H1 (cell line): ENCODE data around the gene ABCA13. TPM values are rescaled to one million over a fixed set of nuclear protein-coding genes. Genes with fewer than 3 reads are reported as not detected.

Experiments used
- CTCF ChIA-PET: fragments of 300-600 bp; sonication (Branson Sonifier 250); formaldehyde crosslinking; loops from one replicate; lab custom pipeline; 2021; ENCODE audit not compliant: partially characterized antibody; lab: Charles Lee
- POLR2A ChIA-PET: fragments of 300-600 bp; sonication (Branson Sonifier 250); formaldehyde crosslinking; loops from one replicate; lab custom pipeline; 2021; ENCODE audit warnings: inconsistent platforms; ENCODE audit not compliant: partially characterized antibody; lab: Charles Lee
- DNase-seq, 2 experiments: peaks; one replicate each; pipeline versions ENCODE4 v3.0.0 to v3.0.0-alpha.2; 2010 to 2022; ENCODE audit warnings: low spot score in 2 of 2, low read depth in 1 of 2, mixed read lengths in 1 of 2
- FAIRE-seq: peaks from 2 replicates; lab custom pipeline; 2011; peaks lifted over from hg19 to GRCh38; lab: Jason Lieb, UNC
- H2AFZ ChIP-seq: 2 replicates; pipeline ENCODE4 v1.8.1; 2012; ENCODE audit warnings: low read length, inconsistent platforms
- H2AK5ac ChIP-seq: 2 replicates; pipeline ENCODE4 v1.6.1; 2013; ENCODE audit warnings: low read depth, low read length
- H2BK120ac ChIP-seq: replicated peaks from 2 replicates; pipeline ENCODE3; 2013; ENCODE audit warnings: low read depth, low read length, inconsistent platforms
- H2BK12ac ChIP-seq: 2 replicates; pipeline ENCODE4 v1.6.1; 2013; ENCODE audit warnings: low read depth, low read length
- H2BK15ac ChIP-seq: 2 replicates; pipeline ENCODE4 v1.6.1; 2013; ENCODE audit warnings: low read length
- H2BK20ac ChIP-seq: 2 replicates; pipeline ENCODE4 v1.6.1; 2013; ENCODE audit warnings: low read length
- H2BK5ac ChIP-seq: 2 replicates; pipeline ENCODE4 v1.6.1; 2013; ENCODE audit warnings: low read depth, low read length
- H3K14ac ChIP-seq: 2 replicates; pipeline ENCODE4 v1.6.1; 2013; ENCODE audit warnings: inconsistent platforms; ENCODE audit not compliant: insufficient read length
- H3K18ac ChIP-seq: 2 replicates; pipeline ENCODE4 v1.6.1; 2013; ENCODE audit warnings: low read length; ENCODE audit errors: extremely low read depth
- H3K23ac ChIP-seq: 2 replicates; pipeline ENCODE4 v1.6.1; 2013; ENCODE audit warnings: inconsistent platforms; ENCODE audit not compliant: insufficient read length
- H3K23me2 ChIP-seq: 2 replicates; pipeline ENCODE4 v1.6.1; 2013; ENCODE audit warnings: low read depth, low read length
- H3K27ac ChIP-seq: 2 replicates; pipeline ENCODE4 v1.6.1; 2011; ENCODE audit warnings: low read depth, low read length, inconsistent platforms
- H3K27me3 ChIP-seq, 4 experiments: replicated peaks in 1 of 4; 1 replicate in 1 of 4; 2 replicates in 3 of 4; pipeline versions ENCODE4 v1.6.1 to v1.8.1; 2011 to 2013; ENCODE audit warnings: low read length in 3 of 4, mild to moderate bottlenecking in 3 of 4, inconsistent platforms in 2 of 4, mixed read lengths in 2 of 4, moderate library complexity in 1 of 4; ENCODE audit not compliant: control insufficient read depth in 3 of 4, insufficient read depth in 3 of 4; ENCODE audit errors: extremely low read depth in 1 of 4
- H3K36me3 ChIP-seq, 4 experiments: 2 replicates each; pipeline versions ENCODE4 v1.6.1 to v1.8.1; 2011 to 2013; ENCODE audit warnings: mild to moderate bottlenecking in 4 of 4, low read length in 3 of 4, moderate library complexity in 2 of 4, control low read depth in 1 of 4, inconsistent platforms in 1 of 4; ENCODE audit not compliant: insufficient read depth in 4 of 4, control insufficient read depth in 2 of 4
- H3K4ac ChIP-seq: replicated peaks from 2 replicates; pipeline ENCODE3; 2013; ENCODE audit warnings: low read length, low read depth, mixed read lengths, inconsistent platforms; ENCODE audit not compliant: insufficient read length
- H3K4me1 ChIP-seq, 4 experiments: replicated peaks in 1 of 4; 1 replicate in 1 of 4; 2 replicates in 3 of 4; pipeline versions ENCODE4 v1.6.1 to v1.8.1; 2011 to 2013; ENCODE audit warnings: low read length in 3 of 4, inconsistent platforms in 2 of 4, mixed read lengths in 1 of 4; ENCODE audit not compliant: insufficient read depth in 4 of 4, control insufficient read depth in 3 of 4
- H3K4me2 ChIP-seq, 2 experiments: 2 replicates each; pipeline versions ENCODE4 v1.6.1 to v1.8.1; 2011 to 2013; ENCODE audit warnings: low read depth in 2 of 2, low read length in 2 of 2, control low read depth in 1 of 2, inconsistent platforms in 1 of 2, mild to moderate bottlenecking in 1 of 2; ENCODE audit not compliant: insufficient read depth in 1 of 2
- H3K4me3 ChIP-seq, 4 experiments: fragments of 200-600, 300-600 bp in 1 of 4; sonication (generic), shearing (Covaris generic), sonication (Bioruptor Twin) in 1 of 4; 2 replicates each; pipeline versions ENCODE4 v1.5.1 to v1.8.1; 2011 to 2016; ENCODE audit warnings: low read length in 4 of 4, low read depth in 3 of 4, control low read depth in 2 of 4, inconsistent platforms in 2 of 4, mild to moderate bottlenecking in 2 of 4, mixed read lengths in 1 of 4, moderate library complexity in 1 of 4; ENCODE audit not compliant: insufficient read depth in 2 of 4; ENCODE audit errors: extremely low read depth in 1 of 4
- H3K56ac ChIP-seq: replicated peaks from 2 replicates; pipeline ENCODE3; 2013; ENCODE audit warnings: low read depth, mild to moderate bottlenecking, mixed read lengths, low read length, inconsistent platforms; ENCODE audit not compliant: insufficient read length
- H3K79me1 ChIP-seq: 2 replicates; pipeline ENCODE4 v1.6.1; 2013; ENCODE audit warnings: low read depth, low read length, control low read depth
- H3K79me2 ChIP-seq, 2 experiments: 2 replicates each; pipeline versions ENCODE4 v1.6.1 to v1.8.1; 2012 to 2013; ENCODE audit warnings: low read length in 2 of 2, mild to moderate bottlenecking in 2 of 2, inconsistent platforms in 1 of 2; ENCODE audit not compliant: insufficient read depth in 2 of 2, control insufficient read depth in 1 of 2
- H3K9ac ChIP-seq, 4 experiments: replicated peaks in 1 of 4; 1 replicate in 1 of 4; 2 replicates in 3 of 4; pipeline versions ENCODE4 v1.6.1 to v1.8.1; 2011 to 2013; ENCODE audit warnings: low read depth in 3 of 4, low read length in 3 of 4, control low read depth in 2 of 4, mild to moderate bottlenecking in 2 of 4, moderate library complexity in 2 of 4, inconsistent platforms in 1 of 4; ENCODE audit errors: extremely low read depth in 1 of 4
- H3K9me3 ChIP-seq, 2 experiments: 2 replicates each; pipeline versions ENCODE4 v1.6.1 to v1.8.1; 2012 to 2013; ENCODE audit warnings: mild to moderate bottlenecking in 2 of 2, moderate library complexity in 2 of 2, control low read depth in 1 of 2, inconsistent platforms in 1 of 2, low read depth in 1 of 2, low read length in 1 of 2, mixed read lengths in 1 of 2; ENCODE audit not compliant: insufficient read depth in 2 of 2
- H4K20me1 ChIP-seq, 2 experiments: replicated peaks in 1 of 2; 2 replicates each; pipeline versions ENCODE3 to v1.8.1; 2011 to 2013; ENCODE audit warnings: inconsistent platforms in 2 of 2, low read length in 2 of 2, mild to moderate bottlenecking in 1 of 2; ENCODE audit not compliant: insufficient read depth in 2 of 2, control insufficient read depth in 1 of 2
- H4K5ac ChIP-seq: 2 replicates; pipeline ENCODE4 v1.6.1; 2013; ENCODE audit warnings: low read length, low read depth, mixed read lengths, inconsistent platforms; ENCODE audit not compliant: insufficient read length
- H4K8ac ChIP-seq: 2 replicates; pipeline ENCODE4 v1.8.0; 2013; ENCODE audit warnings: mild to moderate bottlenecking, moderate library complexity, low read length, inconsistent platforms; ENCODE audit not compliant: insufficient read depth; ENCODE audit errors: extremely low read depth
- H4K91ac ChIP-seq: replicated peaks from 2 replicates; pipeline ENCODE3; 2013; ENCODE audit warnings: low read length, mixed read lengths, inconsistent platforms; ENCODE audit not compliant: insufficient read length
- ATF3 ChIP-seq: IDR thresholded peaks from 2 replicates; pipeline ENCODE4 v1.6.1; 2011; ENCODE audit warnings: low read depth, mild to moderate bottlenecking, low read length; ENCODE audit not compliant: insufficient read depth
- BACH1 ChIP-seq: IDR thresholded peaks from 2 replicates; pipeline ENCODE4 v1.6.1; 2012; ENCODE audit warnings: low read length, improper control_type of control experiment
- CBX5 ChIP-seq: fragments of 300-800, 300-1000 bp; sonication (generic); IDR thresholded peaks from 2 replicates; pipeline ENCODE4 v1.7.1; 2016; ENCODE audit warnings: antibody characterized with exemption, low read length, low read depth
- EZH2 ChIP-seq: fragments of 200-600 bp; sonication (generic); IDR thresholded peaks from 2 replicates; pipeline ENCODE4 v1.7.1; 2012; ENCODE audit warnings: low read depth, mild to moderate bottlenecking, moderate library complexity, low read length, inconsistent platforms; ENCODE audit not compliant: severe bottlenecking
- JUND ChIP-seq: IDR thresholded peaks from 2 replicates; pipeline ENCODE4 v1.6.1; 2011; ENCODE audit warnings: mild to moderate bottlenecking, improper control_type of control experiment, low read length
- KDM5A ChIP-seq: fragments of 200-600 bp; IDR thresholded peaks from 2 replicates; pipeline ENCODE4 v1.7.1; 2012; ENCODE audit warnings: mild to moderate bottlenecking, low read length, inconsistent platforms, mixed read lengths
- MAFK ChIP-seq: IDR thresholded peaks from 2 replicates; pipeline ENCODE4 v1.6.1; 2012; ENCODE audit warnings: low read depth, mild to moderate bottlenecking, improper control_type of control experiment, low read length
- POLR2A ChIP-seq, 2 experiments: IDR thresholded peaks; 1 replicate in 1 of 2; 2 replicates in 1 of 2; pipeline ENCODE4 v1.6.1; 2011; ENCODE audit warnings: low read depth in 2 of 2, low read length in 2 of 2, mild to moderate bottlenecking in 2 of 2; ENCODE audit errors: control extremely low read depth in 1 of 2
- POU5F1 ChIP-seq: IDR thresholded peaks from 2 replicates; pipeline ENCODE4 v1.6.1; 2011; ENCODE audit warnings: low read depth, mild to moderate bottlenecking, low read length, moderate library complexity
- RAD21 ChIP-seq, 2 experiments: IDR thresholded peaks in 1 of 2; conservative IDR thresholded peaks in 1 of 2; 2 replicates each; pipeline ENCODE4 v1.6.1; 2011; ENCODE audit warnings: low read depth in 2 of 2, low read length in 2 of 2, improper control_type of control experiment in 1 of 2, inconsistent platforms in 1 of 2, mild to moderate bottlenecking in 1 of 2, moderate library complexity in 1 of 2
- SP2 ChIP-seq: IDR thresholded peaks from 2 replicates; pipeline ENCODE4 v1.6.1; 2012; ENCODE audit warnings: mild to moderate bottlenecking, low read length, inconsistent platforms
- SRF ChIP-seq: IDR thresholded peaks from 2 replicates; pipeline ENCODE4 v1.6.1; 2011; ENCODE audit warnings: mild to moderate bottlenecking, low read depth, low read length, moderate library complexity
- SUZ12 ChIP-seq: fragments of 200-600 bp; sonication (generic); IDR thresholded peaks from 2 replicates; pipeline ENCODE4 v1.6.1; 2012; ENCODE audit warnings: mild to moderate bottlenecking, inconsistent platforms, low read length, moderate library complexity, mixed read lengths
- TAF1 ChIP-seq: IDR thresholded peaks from 2 replicates; pipeline ENCODE4 v1.6.1; 2011; ENCODE audit warnings: mild to moderate bottlenecking, low read depth, low read length
- TBP ChIP-seq: IDR thresholded peaks from 2 replicates; pipeline ENCODE4 v1.6.1; 2011; ENCODE audit warnings: low read depth, low read length, improper control_type of control experiment
- polyA plus RNA-seq, 7 experiments: library from polyadenylated mRNA; depleted of rRNA in 3 of 7; stranded (reverse) in 5 of 7; unstranded in 2 of 7; fragments of >200 nt in 5 of 7; fragments of 200-250 nt in 2 of 7; gene quantifications; 1 replicate in 5 of 7; 2 replicates in 1 of 7; 4 replicates in 1 of 7; pipeline versions ENCODE4 v1.2.1 to v1.2.3, GENCODE V29; 2011 to 2013; ENCODE audit warnings: missing spikeins in 2 of 7, mixed read lengths in 2 of 7
- total RNA-seq: library from RNA; stranded (reverse); fragmentation: NEBNext Ultra II Directional; extraction: Animal tissue kit (Norgen Biotek cat#: 25700); gene quantifications from 2 replicates; pipeline ENCODE4 v1.2.1, GENCODE V29; 2021

Gene ABCA13
- total and polyA plus RNA-seq, 2 of the 8 experiments (the other 6 are each of a cell fraction or from before 2014, with no cell fraction given): 0.07 to 0.09 TPM

- no peak overlapping the region for H3K9ac ChIP-seq
- no peak overlapping the region for H2BK12ac ChIP-seq
- H3K14ac ChIP-seq: no peak overlapping the region
- no peaks in the 10 kb centered on the region for H3K79me1 ChIP-seq
- no peaks in the 10 kb centered on the region for H4K20me1 ChIP-seq
- POLR2A ChIA-PET: no interaction called here
- H4K8ac ChIP-seq: no peak overlapping the region
- no peak overlapping the region for H3K4ac ChIP-seq
- H3K23ac ChIP-seq: no peak overlapping the region
- TF ChIP-seq POU5F1 (no peak), RAD21 (IDR thresholded peaks at IDR 0.05 in 1 of 2, conservative IDR thresholded peaks at IDR 0.05 in 1 of 2; ENCODE audit: low read depth in 2 of 2, low read length in 2 of 2) (no peak), TAF1 (no peak), SUZ12 (no peak), SP2 (no peak), CBX5 (no peak), TBP (no peak), EZH2 (no peak), MAFK (no peak), SRF (no peak), POLR2A (IDR thresholded peaks at IDR 0.05; ENCODE audit: control extremely low read depth in 1 of 2, low read depth in 2 of 2, low read length in 2 of 2) (no peak), ATF3 (no peak), BACH1 (no peak), JUND (no peak), KDM5A (no peak)
- TF ChIP-seq, all 59 proteins: peak for 0
- no peak overlapping the region for H2AFZ ChIP-seq
- DNase-seq (no peak), FAIRE-seq (no peak)
- no peak overlapping the region for H3K4me3 ChIP-seq
- no peak overlapping the region for H3K56ac ChIP-seq
- no peak overlapping the region for H3K18ac ChIP-seq
- H3K27ac ChIP-seq: no peak overlapping the region
- H3K4me1 ChIP-seq: no peaks in the 10 kb centered on the region
- no peaks in the 10 kb centered on the region for H3K36me3 ChIP-seq
- no peaks in the 10 kb centered on the region for H3K23me2 ChIP-seq
- H4K5ac ChIP-seq: no peak overlapping the region
- H2BK5ac ChIP-seq: no peak overlapping the region
- H3K4me2 ChIP-seq: no peak overlapping the region
- H3K79me2 ChIP-seq: no peaks in the 10 kb centered on the region
- H3K9me3 ChIP-seq: no peaks in the 10 kb centered on the region
- H3K27me3 ChIP-seq: no peaks in the 10 kb centered on the region
- CTCF ChIA-PET: no interaction called here
- H2BK120ac ChIP-seq: no peak overlapping the region
- no peak overlapping the region for H2AK5ac ChIP-seq
- no peak overlapping the region for H2BK15ac ChIP-seq
- no peak overlapping the region for H4K91ac ChIP-seq
- no peak overlapping the region for H2BK20ac ChIP-seq
Observed at GRCh38 chr7:48446721-48447120, 275.5 kb downstream of the ABCA13 start.
